ENCODE data around the gene BPHL.

GRCh38 chr6:3117912-3118352, 579 bp upstream of the BPHL start:
- TF ChIP-seq POLR2A (IDR thresholded peaks at IDR 0.05; ENCODE audit: low read depth, low read length), result no peak; the same call in 1 of the 2 replicates
- TF ChIP-seq POLR2AphosphoS5 (IDR thresholded peaks at IDR 0.05; ENCODE audit: low read depth, low read length), result no peak
- no peak for TF ChIP-seq PAX5 (IDR thresholded peaks at IDR 0.05; ENCODE audit: insufficient read depth, low read length, severe bottlenecking)
- no peak for TF ChIP-seq TAF1 (IDR thresholded peaks at IDR 0.05; ENCODE audit: low read depth, low read length)
- no peak for TF ChIP-seq SPI1 (IDR thresholded peaks at IDR 0.05; ENCODE audit: low read depth, low read length)
